HG02763 (cell line): ENCODE data around the gene PMEPA1.

Experiments used
- ATAC-seq: cut with Tn5 transposase; IDR thresholded peaks from one replicate; pipeline ENCODE4 v1.9.1; 2021; ENCODE audit warnings: mild to moderate bottlenecking, moderate library complexity; ENCODE audit not compliant: unreplicated experiment

The PMEPA1 gene

GRCh38 chr20:57612916-57613315 lies 96.9 kb downstream of the PMEPA1 start:
- no peak for ATAC-seq

DNA sequence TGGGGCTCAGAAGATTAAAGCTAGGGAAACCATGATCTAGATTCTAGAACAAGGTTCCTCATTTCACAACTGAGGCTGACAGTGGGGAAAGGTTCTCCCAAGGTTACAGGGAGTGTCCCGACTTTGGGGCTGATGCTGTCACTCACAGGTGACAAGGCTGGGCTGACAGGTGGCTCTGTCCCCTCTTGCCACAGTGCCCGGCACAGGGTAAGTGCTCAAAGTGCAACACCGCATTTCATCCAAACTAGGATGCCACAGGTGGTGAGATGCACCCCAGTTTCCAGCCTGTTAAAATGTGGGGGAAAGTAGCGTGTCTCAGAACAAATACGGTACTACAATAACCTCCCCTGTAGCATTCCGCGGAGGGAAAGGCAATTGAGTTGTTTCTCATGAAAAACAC lies 97.4 kb downstream of the PMEPA1 start:
- no peak for ATAC-seq

DNA sequence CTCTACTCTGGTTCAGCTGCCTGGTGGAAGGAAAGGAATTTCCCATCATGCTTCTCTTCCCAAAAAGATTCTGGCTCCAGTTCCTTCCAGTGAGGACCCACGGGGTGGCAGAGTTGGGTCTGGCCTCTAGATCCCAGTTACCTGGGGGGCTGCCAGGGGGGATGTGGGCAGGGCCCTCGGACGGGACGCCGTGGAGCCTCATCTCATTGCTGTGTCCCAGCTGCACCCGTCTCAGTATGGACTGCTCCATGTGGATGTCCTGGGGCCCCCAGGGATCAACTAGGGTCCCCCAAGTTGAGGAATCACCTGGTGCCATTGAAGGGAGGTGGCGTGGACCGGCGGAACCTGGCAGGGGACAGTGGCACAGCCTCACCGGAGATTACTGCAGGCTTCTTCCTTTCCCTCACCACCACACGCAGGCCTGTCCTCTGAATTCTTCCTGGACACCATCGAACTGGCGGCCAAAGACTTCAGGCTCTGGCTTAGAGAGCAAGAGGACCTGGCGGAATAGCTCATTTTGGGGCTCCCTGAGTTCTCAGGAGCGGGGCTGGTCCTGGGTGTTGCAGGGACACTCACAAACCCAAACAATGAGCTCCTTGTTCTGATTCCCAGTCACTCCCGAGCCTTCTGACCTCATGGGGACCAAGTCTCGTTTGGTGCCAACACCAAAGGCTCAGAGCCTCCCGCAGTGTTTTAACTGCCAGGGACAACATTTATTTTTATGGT lies 98.1 kb downstream of the PMEPA1 start:
- no peak for ATAC-seq

DNA sequence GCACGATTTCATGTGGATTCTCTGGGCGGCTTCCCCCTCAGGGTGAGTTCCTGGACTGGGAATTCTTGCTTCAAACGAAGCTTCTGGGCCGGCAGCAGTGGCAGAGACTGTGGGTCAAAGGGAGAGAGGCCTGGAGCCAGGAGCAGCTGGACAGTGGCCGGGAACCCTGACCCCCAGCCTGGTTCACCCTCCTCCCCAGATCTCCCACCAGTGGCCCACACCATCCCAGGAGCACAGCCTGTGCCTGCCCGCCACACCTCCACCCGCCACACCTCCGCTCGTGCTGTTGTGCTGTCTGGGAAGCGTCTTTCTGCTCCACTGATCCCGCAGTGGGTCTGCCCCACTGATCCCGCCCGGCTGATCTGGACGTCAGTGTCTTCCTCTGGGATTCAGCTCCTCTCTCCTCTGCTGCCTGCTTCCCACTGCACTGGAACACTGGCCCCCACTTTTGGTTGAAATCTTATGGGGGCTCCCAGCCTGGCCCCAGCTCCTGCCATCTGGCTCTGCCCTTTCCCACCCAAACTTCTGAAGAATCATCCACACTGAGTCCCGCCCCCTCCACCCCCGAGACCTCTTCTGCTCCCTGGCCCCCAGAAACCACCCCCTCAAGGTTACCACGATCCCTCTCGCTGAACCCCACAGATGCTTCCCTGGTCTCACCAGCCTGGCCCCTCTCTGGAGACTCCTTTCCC lies 99.4 kb downstream of the PMEPA1 start:
- ATAC-seq, result no peak

DNA sequence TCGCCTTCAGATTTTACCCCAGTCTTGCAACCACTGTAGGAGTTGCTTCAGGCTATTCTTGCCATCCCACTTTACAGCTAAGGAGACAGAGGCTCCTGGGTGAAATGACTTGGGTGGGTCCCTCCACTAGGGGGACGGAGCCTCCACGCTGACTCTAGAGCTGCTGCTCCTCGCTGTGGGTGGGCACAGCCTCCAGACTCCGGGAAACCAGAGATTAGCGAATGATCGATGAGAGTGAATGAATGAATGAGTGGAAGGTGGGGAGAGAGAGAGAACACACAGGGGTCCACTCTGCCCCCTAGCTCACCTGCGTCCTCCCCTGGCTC lies 100.0 kb downstream of the PMEPA1 start:
- ATAC-seq, result no peak

GRCh38 chr20:57609086-57609841 lies 100.6 kb downstream of the PMEPA1 start:
- ATAC-seq, result no peak

GRCh38 chr20:57608516-57608915 lies 101.3 kb downstream of the PMEPA1 start:
- ATAC-seq, result no peak

DNA sequence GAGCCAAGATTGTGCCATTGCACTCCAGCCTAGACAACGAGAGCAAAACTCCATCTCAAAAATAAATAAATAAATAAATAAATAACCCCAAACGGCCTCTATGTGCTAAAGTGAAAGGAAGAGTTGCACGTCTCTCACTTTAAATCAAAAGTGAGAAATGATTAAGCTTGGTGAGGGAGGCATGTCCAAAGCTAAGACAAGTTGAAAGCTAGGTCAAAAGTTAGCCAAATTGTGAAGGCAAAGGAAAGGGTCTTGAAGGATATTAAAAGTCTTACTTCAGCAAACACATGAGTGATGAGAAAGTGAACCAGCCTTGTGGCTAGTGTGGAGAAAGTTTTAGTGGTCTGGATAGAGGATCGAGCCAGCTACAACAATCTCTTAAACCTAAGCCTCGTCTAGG lies 103.9 kb downstream of the PMEPA1 start:
- ATAC-seq, result no peak

DNA sequence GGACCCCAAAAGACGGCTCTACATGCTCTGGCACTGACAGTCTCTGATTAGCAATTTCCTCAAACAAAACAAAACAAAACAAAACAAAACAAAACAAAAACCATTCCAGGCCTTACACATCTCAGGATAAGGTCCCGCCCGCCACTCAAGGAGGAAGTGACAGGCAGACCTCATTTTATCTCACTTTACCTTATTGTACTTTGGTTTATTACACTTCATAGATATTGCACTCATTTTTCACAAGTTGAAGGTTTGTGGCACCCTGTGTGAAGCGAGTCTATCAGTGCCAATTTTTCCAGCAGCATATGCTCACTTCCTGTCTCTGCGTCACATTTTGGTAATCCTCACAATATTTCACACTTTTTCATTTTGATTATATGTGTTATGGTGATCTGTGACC lies 104.8 kb downstream of the PMEPA1 start:
- ATAC-seq, result no peak

GRCh38 chr20:57603120-57603519 lies 106.7 kb downstream of the PMEPA1 start:
- ATAC-seq, result no peak

DNA sequence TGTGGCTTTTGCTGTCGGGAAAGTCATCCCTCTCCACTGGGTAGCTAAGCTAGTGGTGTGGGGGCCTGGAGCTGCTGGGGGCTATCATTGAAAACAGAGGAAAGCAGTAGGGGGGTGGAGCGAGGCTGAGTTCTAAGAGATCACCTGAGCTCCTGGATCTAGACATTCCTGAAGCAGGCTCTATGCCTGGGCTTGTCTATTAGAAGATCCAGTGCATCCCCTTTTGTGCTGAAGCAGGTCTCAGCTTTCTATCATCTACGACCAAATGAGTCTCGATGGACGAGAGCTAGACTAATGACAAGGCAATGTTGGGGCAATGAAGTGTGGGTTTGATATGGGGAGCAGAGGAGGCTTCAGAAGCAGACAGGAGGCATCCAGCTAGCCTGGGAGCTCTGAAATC lies 108.1 kb downstream of the PMEPA1 start:
- no peak for ATAC-seq

- ATAC-seq, result no peak
These were observed 108.6 kb downstream of the PMEPA1 start for GRCh38 chr20:57601211-57601570.

DNA sequence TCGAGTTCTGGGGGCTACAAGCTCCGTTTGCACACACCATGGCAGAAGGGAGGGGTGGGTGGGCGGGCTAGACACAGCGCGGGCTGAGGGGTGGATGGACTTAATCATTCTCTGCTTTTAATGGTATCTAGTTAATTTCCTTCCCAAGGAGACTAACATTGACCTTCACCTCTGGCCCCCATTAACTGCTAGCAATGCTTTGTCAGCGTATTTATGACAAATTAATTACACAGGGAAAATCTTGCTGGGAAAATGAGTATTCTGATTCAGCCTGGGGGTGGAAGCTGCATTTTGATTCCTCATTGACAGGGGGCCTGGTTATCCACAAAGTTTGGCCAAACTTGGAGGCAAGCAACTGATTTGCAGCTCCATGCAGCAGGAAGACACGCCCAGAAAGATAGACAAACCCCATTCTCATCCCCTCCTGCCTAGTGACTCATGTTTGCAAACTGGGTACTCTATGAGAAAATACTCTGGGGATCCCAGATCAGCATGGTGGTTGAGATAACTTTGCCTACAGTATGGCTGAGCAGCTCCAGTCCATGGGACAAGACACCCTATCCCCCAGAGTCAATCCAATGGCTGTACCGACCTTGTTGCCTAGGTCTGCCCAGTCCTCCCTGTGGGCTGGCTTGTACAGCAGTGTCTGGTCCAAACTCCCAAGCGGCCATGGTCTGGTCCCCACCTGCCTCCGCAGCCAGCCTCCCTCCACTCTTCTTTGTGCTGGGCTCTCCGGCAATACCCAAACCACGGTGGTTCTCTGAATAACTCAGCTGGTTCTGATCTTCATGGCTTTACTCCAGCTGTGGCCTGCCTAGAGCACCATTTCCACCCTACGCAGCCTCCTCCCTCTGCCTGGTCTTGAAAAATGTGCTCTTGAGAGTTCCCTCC lies 109.2 kb downstream of the PMEPA1 start:
- no peak for ATAC-seq

DNA sequence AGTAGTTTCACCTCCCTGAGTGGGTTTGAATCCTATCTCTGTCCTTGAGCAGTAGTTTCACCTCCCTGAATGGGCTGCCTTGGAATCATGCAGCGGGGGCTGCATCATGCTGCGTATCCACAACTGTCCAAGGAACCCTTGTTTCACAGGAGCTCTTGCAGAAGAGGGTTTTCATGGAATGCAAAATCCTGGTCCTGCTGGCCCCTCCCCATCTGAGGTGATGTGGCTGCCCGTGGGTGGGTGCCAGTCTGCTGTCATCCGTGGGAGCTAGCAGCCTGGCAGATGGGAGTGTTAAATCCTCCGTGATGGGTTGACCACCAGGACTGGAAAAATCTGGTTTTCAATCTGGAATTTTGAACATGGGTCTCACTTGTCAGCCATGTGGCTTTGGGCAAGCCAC lies 111.3 kb downstream of the PMEPA1 start:
- ATAC-seq, result no peak
